Embryonic facial prominence (tissue), 1 donor: ENCODE results near the gene CYB5B.
A peak's percentile ranks its signal among the peaks of the same experiment; 100 is the strongest.

Experiments
- DNase-seq: peaks from one replicate; pipeline ENCODE4 v3.0.0-alpha.2; 2016; ENCODE audit errors: extremely low spot score

CYB5B gene

GRCh38 chr16:69424053-69424934 lies at the start of gene CYB5B:
TSS of gene CYB5B (plus strand) at chr16:69424619. CDS start at chr16:69424684, 65 bp downstream.
- DNase-seq = peak; percentile 98

DNA sequence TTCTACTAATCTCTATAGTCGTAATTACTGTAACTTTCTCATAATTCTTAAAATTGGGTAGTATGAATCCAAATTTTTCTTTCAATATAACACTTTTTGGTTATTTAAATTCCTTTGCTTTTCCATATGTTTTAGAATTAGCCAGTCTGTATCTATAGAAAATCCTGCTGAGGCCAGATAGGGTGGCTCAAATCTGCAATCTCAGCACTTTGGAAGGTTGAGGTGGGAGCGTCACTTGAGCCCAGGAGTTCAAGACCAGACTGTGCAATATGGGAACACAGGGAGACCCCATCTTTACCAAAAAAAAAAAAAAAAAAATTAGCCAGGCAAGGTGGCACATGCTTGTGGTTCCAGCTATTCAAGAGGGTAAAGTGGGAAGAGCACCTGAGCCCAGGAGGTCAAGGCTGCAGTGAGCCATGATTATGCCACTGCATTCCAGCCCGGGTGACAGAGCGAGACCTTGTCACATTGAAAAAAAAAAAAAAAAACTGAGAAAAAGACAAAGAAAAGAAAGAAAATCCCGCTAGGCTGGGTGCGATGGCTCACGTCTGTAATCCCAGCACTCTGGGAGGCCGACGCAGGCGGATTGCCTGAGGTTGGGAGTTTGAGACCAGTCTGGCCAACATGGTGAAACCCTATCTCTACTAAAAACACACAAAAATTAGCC lies 47.9 kb upstream of the CYB5B start:
- no peak for DNase-seq

- DNase-seq = no peak
These were observed 46.4 kb upstream of the CYB5B start for GRCh38 chr16:69378036-69378435.

DNA sequence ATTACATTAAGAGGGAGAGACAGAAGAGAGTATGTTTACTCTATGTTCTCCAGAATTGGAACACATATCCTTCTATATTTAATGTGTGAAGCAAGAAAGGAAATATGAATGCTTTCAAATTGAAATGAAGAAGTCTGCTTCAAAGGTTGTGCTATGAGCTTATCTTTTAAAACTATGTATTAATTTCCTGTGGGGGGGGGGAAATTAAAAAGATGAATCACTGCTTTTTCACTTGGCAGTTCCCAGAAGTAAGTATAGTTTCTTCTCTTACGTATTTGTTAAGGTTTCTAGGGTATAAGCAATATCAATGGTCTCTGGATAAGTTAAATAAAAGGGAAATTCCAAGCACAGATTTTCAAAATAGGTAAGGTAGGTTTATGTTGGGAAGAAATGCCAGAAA lies 45.7 kb upstream of the CYB5B start:
- no peak for DNase-seq

DNA sequence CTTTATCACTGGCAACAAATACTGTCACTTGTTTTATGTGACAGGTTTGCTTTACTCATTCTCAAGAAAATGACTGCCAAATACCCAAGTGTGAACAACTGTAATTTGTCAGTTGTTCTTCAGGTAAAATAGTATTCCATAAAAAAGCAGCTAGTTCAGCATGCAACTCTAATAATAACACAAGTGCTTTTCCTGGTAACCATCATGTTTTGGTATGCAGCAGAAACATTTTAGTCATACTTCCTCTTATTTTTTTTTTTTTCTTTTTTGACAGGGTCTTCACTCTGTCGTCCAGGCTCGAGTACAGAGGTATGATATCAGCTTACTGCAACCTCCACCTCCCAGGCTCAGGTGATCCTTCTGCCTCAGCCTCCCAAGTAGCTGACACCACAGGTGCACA lies 43.2 kb upstream of the CYB5B start:
- DNase-seq = no peak

DNA sequence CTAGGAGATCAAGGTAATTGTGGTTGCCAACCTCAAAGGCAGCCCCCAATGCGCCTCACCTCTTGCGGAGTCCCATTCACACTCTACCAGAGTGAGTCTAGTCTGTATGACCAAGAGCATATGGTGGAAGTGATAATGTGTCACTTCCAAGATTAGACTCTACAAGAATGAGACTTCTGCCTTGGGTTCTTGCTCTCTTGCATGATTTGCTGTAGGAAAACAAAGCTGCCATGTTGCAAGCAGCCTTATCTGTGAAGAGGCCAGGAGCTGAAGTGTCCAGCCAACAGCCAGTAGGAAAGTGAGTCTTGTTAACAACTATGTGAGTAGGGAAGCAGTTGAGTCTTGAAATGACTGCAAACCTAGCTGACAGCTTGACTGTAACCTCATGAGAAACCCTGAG lies 42.0 kb upstream of the CYB5B start:
- no peak for DNase-seq

DNA sequence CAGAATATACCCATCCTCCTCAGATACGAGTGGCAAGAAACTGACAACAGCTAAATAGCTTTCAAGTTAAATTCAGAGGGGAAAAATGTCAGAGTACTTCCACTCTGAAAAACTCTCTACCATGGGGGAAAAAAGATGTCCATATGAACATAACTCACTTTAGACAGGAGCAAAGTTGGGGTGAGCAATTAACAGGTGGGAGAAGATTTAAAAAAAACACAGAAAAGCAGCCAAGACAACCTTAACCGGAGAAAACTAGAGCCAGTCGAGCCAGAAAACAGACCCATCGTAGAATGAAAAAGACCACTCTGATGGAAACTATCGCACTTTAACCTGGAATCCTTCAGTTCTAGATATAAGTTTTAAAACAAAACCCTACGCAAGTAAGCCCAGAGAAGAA lies 39.4 kb upstream of the CYB5B start:
- no peak for DNase-seq

DNA sequence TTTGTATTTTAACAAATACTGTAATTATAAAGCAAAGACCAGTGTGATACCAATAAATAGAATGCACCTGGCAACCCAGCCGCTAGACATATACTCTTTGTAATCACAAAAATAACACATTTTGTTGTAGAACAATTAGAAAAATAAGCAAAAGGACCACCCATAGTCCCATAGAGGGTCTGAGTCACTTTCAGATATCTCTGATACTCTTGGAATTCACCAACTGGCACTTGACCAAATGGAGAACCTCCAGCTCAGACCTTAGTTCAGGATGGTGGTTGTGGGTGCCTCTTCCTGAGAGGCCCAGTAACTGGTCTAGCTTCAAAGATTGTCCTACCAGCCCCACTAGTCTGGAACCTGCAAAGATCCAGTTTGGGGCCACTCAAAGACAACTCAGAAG lies 37.8 kb upstream of the CYB5B start:
- no peak for DNase-seq

DNA sequence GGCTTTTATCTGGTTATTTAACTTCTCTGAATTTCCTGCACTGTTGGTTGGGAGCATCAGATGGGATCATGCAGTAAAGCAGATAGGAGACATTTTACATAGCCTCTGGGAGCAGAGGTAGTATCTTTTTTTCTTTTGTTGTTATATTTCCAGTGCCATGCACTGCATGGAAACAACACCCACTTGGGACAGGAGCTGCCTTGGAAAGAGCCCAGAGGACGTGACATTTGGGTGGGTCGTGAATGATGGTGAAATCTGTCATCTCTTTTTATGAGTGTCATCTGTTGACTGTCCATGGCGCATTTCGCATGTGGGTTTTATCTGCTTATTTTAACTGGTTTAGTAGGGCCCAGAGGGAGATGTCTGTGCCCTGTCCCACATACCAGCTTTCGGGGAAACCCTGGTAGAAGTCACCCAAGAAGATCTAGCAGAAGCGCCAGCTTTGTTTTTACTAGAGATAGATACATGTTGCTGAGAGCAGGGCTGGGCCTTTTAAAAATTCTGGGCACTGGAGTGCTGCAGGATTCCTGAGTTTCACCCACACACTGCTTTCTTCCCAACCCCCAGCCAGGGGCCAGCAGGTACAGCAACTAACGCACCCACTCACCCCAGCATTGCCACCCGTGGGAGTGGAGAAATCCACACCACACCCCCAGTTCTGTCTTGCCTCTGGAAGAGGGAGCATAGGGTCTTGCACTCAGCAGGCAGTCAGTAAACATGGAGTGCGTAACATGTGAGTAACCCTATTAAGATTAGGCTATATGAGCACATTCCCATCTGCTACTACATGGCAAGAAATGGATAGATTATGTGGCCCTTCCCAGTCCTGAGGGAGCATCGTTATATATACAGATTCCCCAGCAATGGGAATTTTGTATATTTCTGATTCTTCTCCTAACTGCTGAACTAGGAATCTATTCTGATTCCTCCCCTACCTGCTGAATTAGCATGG lies 30.2 kb upstream of the CYB5B start:
- DNase-seq = no peak

DNA sequence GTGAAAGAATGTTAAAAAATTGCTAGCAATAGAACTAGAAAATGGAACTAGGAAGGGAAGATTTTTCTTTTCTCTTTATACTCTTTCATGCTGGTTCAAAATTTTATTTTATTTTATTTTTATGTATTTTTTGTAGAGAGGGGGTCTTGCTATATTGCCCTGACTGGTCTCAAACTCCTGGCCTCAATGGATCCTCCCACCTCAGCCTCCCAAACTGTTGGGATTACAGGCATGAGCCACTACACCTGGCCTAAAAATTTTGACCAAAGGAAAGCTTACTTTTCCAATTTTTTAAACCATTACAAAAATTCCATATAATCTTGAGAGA lies 28.6 kb upstream of the CYB5B start:
- no peak for DNase-seq

DNA sequence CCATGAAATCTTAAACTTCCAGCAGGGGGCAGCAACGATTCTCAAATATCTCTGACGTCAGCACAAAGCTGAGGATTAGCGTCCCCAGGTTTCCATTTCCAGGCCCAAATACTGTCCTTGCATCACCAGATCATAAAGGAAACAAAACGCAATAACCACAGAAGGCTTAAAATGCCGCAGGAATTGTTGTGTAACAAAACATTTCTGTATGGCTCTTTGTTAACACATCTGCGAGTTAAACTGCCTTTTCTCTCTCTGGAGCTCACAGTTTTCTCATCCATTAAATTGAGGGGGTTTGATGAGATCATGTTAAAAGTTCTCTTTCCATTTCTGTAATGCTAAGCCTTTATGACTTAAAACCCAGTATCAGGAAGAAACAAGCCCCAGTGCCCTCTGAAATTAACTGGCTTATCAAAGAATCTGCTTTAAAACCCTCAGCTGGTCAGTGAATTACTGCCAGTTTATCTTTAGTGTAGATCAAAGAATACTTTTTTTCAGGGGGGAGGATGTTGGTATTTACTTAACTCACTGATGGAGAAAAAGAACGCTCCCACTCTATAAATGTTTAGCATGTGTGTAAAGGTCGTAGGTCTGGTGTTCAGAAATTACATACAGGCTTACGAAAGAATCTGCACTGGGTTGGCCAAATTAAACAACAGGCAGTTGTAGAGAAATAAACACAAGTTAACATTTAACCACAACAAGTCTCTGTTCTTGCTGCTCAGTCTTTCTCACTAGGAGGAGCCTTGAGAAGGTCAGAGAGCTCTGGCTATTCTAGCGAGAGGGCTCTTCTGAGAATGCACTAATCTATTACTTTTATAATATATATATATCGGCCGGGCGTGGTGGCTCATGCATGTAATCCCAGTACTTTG lies 28.0 kb upstream of the CYB5B start:
- DNase-seq = peak; percentile 82

DNA sequence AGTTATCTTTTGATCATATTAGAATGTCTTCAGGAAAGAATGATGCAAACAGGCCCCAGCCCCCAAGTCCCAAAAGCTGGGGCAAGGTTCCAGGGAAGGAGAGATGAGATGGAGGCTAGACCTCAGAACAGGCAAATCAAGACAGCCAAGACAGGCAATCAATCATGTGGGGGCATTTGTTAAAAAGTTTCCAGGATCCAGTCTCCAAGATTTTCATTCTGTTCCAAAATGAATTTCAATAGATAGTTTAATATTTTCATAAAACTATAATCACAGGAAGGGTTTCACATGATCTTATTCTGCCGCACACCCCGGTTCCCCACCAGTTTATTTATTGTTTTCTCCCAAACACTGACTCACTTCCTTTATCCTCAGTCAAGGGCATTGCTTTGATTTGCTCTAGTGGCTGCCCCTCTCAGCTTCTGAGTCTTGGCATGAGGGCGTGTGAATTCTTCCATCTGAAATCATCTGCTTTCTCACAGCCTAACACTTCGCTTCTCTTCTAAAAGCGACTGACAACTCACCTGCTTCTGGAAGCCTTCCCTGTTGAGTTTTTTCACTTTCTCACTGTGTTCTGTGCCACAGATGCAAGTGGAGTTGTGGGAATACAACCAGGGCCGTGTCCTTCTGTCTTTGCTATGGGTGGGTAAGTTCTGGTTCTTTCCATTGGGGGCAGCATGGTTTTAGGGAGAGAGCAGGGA lies 26.4 kb upstream of the CYB5B start:
- no peak for DNase-seq

DNA sequence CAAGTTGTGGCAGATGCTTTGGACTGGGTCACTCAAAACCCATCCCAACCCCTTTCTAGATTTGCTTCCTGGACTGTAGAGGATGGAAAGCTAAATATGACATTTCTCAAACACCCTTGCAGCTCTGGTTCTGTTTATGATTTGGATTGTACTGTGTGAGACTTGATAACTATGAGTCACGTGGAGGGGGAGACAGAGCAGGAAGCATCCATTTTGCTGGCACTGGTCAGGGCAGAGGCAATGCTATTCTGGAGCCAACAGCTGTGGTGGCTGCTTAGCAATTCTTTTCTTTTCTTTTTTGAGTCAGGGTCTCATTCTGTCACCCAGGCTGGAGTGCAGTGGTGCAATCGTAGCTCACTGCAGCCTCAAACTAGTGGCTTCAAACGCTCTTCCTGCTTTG lies 25.1 kb upstream of the CYB5B start:
- no peak for DNase-seq

- DNase-seq = no peak
These were observed 22.0 kb upstream of the CYB5B start for GRCh38 chr16:69402439-69402838.

DNA sequence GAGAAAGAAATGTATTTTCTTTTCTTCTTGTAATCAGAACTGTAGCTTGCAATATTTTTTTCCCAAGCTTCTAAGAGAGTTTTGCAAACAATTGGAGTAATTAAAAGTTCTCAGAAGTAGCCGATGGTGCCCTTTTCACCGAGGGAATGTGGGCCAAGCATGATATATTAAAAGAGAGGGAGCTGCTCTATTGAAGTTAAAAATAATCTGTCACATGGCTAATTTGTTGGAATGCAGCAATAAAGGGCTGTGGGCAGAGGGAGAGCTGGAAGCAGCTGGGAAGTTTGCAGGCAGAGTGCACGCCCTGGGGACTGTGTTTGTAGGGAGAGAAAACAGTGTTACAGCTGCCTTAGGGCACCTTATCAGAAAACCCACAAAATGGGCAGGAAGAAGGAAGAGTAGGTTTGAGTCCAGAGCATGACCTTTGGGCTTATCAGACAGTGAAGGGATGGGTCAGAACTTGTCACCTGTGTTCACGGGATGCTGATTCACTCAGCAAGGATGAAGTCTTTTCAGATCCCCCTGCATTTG lies 20.1 kb upstream of the CYB5B start:
- DNase-seq = no peak

DNA sequence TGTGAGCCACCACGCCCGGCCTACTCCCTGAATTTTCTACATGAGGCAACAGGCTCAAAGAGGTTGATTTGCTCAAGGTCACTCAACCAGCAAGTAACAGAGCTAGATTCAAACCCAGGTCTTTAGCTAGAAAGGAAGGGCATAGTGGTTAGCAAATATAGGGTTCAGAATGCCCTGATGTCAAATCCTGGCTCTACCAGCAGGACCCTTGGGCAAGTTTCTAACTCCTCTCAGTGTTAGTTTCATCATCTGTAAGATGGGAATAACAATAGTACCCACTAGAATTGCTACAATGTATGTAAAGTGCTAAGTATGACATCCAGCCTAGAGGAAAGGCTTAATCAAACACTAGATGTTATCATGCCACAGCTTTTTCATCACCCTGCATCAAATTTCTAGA lies 19.1 kb upstream of the CYB5B start:
- no peak for DNase-seq

DNA sequence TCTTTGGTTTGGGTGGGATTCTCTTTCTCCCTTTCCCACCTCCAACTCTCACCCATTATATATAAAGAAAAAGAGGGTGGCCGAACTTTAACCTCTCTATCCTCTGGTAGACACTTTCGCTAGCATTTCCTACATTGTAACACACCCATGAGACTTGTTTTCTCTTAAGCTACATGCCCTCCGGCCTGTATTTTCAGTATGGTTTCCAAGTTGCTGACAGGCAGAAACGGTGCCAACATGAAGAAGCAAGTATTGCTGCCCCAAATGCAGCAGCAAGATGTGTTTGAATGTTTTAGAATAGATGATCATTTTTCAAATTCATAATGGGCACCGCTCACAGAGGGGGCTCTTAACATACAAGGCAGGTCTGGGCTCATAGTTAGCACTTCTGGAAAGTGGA lies 18.7 kb upstream of the CYB5B start:
- DNase-seq = no peak

- no peak for DNase-seq
These were observed 17.6 kb upstream of the CYB5B start for GRCh38 chr16:69406780-69407331.

DNA sequence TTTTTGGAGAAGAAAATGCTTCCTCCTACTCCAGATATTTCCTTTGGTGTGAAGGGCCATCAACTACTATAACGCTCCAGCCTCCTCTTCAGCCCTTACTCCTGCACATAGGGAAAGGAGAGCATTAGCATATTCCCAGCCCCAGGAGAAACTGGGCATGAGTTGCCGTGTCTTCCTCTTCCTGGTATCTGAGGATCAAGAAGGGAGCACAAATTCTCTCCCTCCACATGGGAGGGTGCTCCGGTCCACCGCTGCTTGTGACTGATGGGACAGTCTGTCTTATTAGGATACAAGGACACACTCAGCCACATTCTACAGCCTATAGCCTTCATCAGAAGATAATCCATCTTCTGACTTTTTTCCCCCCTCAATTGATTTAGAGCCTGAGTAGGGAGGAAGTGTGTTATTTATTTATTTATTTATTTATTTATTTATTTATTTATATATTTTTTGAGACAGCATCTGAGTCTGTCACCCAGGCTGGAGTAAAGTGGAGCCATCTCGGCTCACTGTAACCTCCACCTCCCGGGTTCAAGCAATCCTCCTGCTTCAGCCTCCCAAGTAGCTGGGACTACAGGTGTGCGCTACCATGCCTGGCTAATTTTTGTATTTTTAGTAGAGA lies 16.6 kb upstream of the CYB5B start:
- DNase-seq = no peak

DNA sequence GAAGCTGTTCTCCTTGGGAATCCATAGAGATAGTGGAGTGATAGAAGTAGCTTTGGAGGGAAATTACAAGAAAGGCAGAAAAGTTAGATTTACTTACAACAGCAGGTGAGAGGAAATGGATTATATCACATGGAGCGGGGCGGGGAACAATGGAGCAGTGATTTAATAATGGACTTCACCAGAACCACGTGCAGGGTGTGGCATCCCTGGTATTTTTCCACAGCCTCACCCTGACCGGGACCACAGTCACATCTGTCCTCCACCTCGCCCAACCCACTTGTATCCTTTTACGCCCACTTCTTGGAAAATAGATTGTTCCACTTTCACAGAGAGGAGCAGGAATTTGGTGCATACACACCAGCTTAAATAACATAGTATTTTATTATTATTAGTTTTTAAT lies 15.9 kb upstream of the CYB5B start:
- DNase-seq = no peak
